ENCODE measurements around the gene FALEC.

Gene FALEC

GRCh38 chr1:150511985-150512660 is 3.4 kb upstream of the FALEC start:
- no peak for DNase-seq (ENCODE audit: low read depth)

GRCh38 chr1:150512846-150513245 is 2.7 kb upstream of the FALEC start:
- no peak for DNase-seq (ENCODE audit: low read depth)

DNA sequence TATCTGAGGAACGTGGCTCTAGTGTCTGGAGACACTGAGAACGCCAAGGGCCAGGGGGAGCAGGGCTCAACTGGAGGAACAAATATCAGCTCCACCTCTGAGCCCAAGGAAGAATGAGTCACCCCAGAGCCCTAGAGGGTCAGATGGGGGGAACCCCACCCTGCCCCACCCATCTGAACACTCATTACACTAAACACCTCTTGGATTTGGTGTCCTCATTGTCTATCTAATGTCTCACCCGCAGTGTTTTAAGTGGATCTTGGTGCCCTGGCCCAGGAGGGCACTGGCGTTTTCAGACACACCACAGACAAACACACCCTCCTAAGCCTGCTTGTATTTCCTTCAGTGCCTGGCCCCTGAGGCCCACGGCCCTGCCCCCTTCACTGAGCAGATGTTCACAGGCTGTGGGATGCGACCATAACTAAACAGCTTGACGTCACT is 2.2 kb upstream of the FALEC start:
- DNase-seq (ENCODE audit: low read depth) = no peak

GRCh38 chr1:150514260-150514659 is 1.3 kb upstream of the FALEC start:
- no peak for DNase-seq (ENCODE audit: low read depth)

- DNase-seq (ENCODE audit: low read depth) = no peak
These were observed 632 bp upstream of the FALEC start for GRCh38 chr1:150514913-150515327.

DNA sequence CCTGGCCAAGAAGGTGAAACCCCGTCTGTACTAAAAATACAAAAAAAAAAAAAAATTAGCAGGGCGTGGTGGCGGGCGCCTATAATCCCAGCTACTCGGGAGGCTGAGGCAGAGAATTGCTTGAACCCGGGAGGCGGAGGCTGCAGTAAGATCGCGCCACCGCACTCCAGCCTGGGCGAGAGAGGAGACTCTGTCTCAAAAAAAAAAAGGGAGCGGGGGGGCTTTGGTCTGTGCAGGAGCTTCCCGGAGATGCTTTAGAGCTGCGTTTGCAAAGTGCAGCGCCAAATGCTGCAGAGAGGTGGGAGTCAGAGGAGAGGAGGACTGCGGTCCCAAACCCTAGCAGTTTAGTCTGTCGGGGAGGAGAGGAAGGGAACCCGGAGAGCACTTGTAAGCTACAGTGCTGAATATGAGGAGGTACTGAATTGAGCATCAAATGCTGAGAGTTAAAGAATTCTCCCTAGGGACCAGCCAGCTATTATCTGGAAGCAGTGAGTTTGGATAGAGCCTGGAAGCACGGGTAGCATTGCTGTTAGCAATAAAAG is 569 bp downstream of the FALEC start:
- no peak for DNase-seq (ENCODE audit: low read depth)

DNA sequence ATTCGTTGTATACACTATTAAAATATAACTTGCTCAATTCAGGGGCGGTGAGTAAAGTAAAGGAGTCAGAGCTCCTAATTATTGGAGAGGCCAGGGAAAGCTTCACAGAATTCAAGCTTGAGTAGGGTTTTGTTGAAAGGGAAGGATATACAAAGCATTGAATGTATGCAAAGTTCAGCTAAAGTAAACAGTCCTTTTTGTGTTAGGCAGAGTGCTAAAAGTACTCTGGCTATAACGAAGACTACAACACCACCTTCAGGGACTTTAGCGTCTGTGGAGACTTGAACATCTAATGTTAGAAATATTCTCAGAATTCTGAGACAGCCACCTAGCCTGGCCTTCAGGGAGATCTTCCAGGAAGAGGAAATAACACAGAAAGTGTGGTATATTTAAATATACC is 1.1 kb downstream of the FALEC start:
- DNase-seq (ENCODE audit: low read depth) = no peak

GRCh38 chr1:150521196-150521968 is 5.8 kb downstream of the FALEC start:
- DNase-seq (ENCODE audit: low read depth) = no peak

- no peak for DNase-seq (ENCODE audit: low read depth)
These were observed 9.8 kb downstream of the FALEC start for GRCh38 chr1:150525348-150525747.

GRCh38 chr1:150528196-150528595 is 12.6 kb downstream of the FALEC start:
- DNase-seq (ENCODE audit: low read depth) = no peak

- DNase-seq (ENCODE audit: low read depth) = no peak
These were observed 13.5 kb downstream of the FALEC start for GRCh38 chr1:150529017-150529416.

DNA sequence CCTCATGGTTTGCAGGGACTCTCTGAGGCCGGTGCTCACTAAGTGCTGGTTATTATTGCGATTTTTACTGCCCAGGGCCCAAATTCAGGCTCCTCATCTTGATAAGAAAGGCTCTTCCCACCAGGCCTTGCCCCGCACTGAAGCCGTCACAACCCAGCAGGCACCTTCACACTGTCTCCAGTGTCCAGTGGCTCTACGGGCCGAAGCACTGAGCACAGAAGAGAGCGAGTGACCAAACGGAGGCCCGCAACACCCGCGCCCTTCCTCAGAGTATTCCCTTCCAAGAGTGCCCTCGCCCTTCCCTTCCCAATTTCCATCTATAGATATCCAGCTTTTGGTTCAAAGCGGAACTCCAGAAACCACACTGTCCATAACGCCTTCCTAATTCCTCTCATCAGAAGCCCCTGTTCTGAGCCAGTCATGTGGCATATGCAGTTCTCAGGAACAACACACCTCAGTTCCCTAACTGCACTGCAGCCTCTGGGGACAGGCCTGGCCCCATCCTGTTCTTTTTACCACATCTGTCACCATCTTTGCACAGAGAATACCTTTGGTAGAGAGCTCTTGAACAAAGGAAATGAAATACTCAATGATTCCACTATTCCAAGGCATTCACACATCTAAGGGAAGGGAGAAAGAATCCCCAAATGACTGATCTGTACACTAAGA is 15.1 kb downstream of the FALEC start:
- no peak for DNase-seq (ENCODE audit: low read depth)

DNA sequence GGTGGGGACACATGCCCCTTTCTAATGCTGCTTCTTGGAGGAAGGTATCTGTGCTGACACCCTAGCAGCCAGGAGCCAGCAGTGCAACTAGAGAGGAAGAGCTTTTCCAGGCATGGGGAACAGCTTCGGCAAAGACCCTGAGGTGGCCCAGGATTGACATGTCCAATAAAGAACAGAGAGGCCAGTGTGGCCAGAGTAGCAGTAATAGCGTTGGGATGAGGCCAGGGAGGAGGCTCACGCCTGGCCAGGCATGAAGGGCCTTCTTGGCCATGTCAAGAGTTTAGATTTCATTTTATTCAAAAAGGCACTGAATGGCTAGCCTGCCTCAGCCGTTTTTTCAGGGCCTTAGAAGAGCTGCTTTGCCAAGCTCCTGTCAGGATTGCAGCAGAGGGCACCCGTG is 17.3 kb downstream of the FALEC start:
- DNase-seq (ENCODE audit: low read depth) = no peak

- DNase-seq (ENCODE audit: low read depth) = no peak
These were observed 18.4 kb downstream of the FALEC start for GRCh38 chr1:150534002-150534401.

DNA sequence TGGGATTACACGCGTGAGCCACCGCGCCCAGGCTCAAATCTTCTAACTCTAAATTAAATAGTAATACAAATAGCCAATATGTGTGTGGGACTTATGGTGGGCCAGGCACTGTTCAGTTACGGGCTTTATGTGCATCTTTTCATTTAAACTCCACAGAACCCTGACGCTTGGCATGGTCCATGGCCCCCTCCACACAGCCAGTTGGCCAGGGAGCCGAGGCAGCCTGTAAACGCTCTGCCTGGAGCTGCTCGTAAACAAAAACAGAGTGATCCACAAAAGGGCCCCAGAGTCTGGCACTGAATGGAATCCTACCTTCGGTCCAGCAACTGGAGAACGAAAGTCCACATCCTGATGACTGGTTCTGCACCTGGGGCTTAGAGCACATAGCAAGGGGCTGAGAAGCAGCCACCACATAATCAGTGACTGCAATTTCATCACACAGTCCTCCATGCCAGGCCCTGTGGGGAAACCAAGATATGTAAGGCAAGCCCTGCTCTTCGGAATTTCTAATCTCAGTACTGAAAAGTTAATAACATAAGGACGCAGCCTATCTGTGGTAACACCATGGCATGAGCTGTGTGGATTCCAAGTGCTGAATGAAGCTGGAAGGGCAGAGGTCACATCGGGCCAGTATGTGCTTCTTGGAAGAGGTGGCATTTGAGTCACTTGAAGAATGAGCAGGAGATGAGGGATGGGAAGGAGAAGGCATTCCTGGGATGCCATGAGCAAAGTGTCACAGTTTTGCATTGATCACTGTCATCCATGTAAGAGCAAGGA is 20.1 kb downstream of the FALEC start:
- no peak for DNase-seq (ENCODE audit: low read depth)

DNA sequence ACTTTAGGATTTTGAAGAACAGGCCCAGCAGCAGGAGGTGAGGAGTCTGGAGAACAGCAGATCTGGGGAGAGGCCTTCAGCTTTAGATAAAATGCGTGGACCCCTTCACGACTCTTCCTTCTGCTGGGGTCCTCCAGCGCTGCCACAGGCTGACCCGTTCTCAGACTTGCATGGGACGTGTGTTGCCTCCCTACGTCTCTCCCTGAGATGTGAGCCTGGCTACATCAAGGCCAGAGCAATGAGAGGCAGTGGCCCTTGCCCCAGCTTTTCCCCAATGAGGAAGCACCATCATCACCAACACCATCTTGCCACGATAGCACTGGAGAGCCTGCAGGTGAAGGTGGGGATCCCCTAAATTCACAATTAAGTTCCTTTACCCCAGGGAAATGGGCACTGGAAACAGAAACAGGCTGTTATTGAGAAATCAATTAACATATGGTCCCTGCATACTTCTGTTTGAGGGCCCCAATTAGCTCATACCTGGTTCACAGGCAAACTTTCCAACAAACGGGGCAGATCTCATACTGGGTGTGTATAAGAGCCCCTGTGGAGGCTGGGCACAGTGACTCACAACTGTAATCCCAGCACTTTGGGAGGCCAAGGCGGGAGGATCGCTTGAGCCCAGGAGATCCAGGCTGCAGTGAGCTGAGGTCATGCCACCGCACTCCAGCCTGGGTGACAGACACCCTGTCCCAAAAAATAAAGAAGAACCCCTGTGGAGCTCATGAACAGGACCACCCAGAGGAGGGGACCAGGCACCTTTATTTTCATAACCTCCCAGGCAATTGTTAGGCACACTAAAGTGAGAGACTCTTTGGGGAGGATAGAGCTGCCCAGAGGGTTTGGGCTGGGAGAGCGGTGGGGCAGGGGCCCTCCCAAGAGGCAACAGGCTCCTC is 21.5 kb downstream of the FALEC start:
- DNase-seq (ENCODE audit: low read depth) = no peak

DNA sequence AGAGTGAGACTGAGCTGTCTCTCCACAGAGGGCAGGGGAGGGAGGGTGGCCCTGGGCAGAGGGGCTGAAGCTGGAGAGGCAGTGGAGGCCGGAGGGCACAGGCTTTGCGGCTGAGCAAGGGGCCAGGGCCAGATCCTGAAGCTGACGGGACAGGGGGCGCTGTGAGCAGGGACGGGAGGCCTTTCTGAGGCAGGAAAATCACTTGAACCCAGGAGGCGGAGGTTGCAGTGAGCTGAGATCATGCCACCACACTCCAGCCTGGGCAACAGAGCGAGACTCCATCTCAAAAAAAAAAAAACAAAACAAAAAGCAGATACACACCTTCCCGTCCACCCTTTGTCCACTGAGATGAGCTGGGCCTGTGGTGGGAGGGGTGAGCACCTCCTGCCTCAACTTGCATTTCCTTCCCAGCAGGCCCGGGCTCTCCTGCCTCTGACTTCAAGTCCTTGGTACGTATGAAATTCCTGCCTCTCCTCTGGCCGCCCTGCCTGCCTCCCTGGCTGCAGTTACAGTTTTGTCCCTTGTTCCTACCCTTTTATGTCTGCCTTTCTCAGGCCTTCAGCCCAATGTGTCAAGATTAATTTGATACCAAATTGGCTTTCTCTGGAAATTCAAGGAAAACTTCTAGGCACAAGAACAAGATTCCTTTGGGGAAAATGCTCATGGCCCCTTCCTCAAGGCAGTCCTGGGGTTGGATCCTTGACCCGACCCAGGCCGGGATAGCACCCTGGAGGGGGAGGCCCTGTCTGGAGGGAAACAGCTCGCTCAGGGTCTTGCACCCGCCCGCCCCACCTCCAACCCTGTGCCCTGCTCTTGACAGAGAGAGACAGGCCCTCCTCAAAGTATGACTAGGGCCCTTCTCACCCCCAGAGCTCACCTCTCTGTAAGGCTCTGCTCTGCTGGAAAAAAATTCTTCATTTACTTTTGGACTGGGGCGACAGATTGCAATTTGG is 22.5 kb downstream of the FALEC start:
- DNase-seq (ENCODE audit: low read depth) = no peak

DNA sequence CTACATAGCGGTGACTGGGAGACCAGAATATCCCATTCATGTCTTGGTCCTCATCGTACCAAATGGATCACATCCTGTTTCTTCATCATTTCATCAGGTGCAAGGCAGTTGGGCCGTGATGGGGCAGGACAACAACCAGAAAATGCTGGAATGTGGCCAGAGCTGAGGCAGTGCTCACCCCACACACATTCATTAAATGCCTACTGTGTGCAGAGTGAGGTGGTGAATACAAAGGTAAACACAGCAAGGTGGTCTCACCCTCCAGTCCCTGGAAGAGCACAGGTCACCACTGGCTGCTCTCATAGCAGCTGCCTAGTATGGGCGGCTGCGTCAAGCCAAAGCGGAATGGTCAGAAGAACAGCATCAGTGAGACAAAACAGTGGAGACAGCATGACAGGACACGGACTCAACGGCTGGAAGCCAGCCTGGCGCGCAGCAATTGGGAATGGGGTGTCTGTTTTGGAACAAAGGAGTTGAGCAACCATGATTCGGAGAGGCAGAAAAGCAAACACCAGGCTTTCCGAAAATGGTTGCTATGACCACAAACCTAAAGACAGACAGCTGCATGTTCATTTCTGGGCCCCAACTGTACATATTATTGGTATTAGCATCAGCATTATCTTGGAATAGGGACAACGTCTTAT is 28.1 kb downstream of the FALEC start:
- DNase-seq (ENCODE audit: low read depth) = no peak

DNA sequence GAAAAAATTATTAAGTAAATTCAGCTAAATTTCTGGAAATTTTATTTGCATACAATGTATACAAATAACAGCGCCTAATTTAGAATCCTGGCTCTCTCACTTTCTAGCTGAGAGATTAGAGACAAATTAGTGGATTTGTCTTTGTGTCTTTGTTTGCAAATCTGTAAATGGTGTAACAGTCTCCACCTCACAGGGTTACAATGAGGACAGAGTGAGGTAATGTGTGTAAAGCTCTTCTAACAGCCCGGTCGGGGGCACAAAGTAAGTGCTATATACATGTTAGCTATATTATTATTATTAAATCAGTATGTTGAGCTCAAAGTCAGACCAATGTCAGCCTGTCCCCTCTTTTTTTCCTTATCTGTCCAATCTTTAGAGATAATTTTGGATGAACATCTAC is 28.7 kb downstream of the FALEC start:
- DNase-seq (ENCODE audit: low read depth) = no peak
